SK-N-SH treated with all-trans-retinoic acid at 6 μM for 48 hours (cell line): Measurements from ENCODE around the gene SLC35D3.

Experiments used
- POU6F1 ChIP-seq: fragments of 250-450 bp; sonication (Bioruptor Pico); IDR thresholded peaks from 2 replicates; pipeline ENCODE4 v1.8.0; 2021; ENCODE audit warnings: low read depth, mild to moderate bottlenecking, moderate library complexity, borderline replicate concordance
- ZFP30 ChIP-seq: fragments of 450-650 bp; formaldehyde crosslinking; IDR thresholded peaks from 2 replicates; pipeline ENCODE4 v1.5.0; 2022; ENCODE audit warnings: mild to moderate bottlenecking, moderate library complexity
- ZNF70 ChIP-seq: fragments of 450-650 bp; formaldehyde crosslinking; IDR thresholded peaks from 2 replicates; pipeline ENCODE4 v1.5.0; 2020; ENCODE audit warnings: mild to moderate bottlenecking, moderate library complexity

GRCh38 chr6:136962661-136963060, 40.6 kb downstream of the SLC35D3 start:
- no peak for TF ChIP-seq ZFP30
- no peak for TF ChIP-seq ZNF70 (CRISPR knock-in tag)
- no peak for TF ChIP-seq POU6F1 (CRISPR knock-in tag)
